ENCODE data around the gene CEP72. TPM values are rescaled to one million over a fixed set of nuclear protein-coding genes. Genes with fewer than 3 reads are reported as not detected.

Gene CEP72
- total RNA-seq, 1 donor from 2014 or later: 7.0 TPM

DNA sequence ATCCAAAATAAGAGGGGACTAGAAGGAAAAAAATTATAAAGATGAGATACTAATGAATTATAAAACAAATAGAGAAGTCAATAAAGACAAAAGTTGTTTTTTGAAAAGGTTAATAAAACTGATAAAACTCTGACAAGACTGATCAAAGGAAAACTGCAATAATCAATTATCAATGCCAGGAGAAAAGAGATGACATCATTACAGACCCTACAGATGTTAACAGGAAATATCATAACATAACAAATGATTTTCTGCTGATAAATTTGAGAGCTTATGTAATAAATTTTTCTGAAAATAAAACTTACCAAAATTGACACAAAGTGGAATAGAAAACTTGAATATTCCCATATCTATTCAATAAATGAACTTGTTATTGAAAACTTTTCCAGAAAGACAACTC is 34.3 kb upstream of the CEP72 start:
- no peaks in the 10 kb centered on the region for H3K36me3 ChIP-seq (ENCODE audit: insufficient read depth, low read length)
- H2AFZ ChIP-seq (ENCODE audit: low read depth, low read length): no peak overlapping the region
- no peak overlapping the region for H3K27ac ChIP-seq (ENCODE audit: low read depth, low read length)
- DNase-seq (ENCODE audit: low read depth) (no peak), FAIRE-seq (no peak)
- peaks cover 5% of the 10 kb centered on the region for H3K9me3 ChIP-seq (ENCODE audit: insufficient read depth, low read depth, low read length)
- H3K4me3 Mint-ChIP-seq (ENCODE audit: unreplicated experiment): no peak overlapping the region
- H3K4me2 ChIP-seq (ENCODE audit: low read length): no peak overlapping the region
- peaks cover 56% of the 10 kb centered on the region for H3K27me3 Mint-ChIP-seq (ENCODE audit: low read depth, unreplicated experiment)
- H3K9me3 Mint-ChIP-seq (ENCODE audit: unreplicated experiment): peaks cover 28% of the 10 kb centered on the region
- H3K27ac Mint-ChIP-seq (ENCODE audit: unreplicated experiment): no peak overlapping the region
- H4K20me1 ChIP-seq (ENCODE audit: insufficient read depth, low read length): no peaks in the 10 kb centered on the region
- H3K27me3 ChIP-seq (ENCODE audit: insufficient read depth, low read length): peaks cover 34% of the 10 kb centered on the region
- TF ChIP-seq EZH2 (IDR thresholded peaks at IDR 0.05; ENCODE audit: insufficient read depth, low read length): no peak
- no peak for TF ChIP-seq CTCF (IDR thresholded peaks at IDR 0.05; ENCODE audit: insufficient read depth, low read depth, low read length)
- no peaks in the 10 kb centered on the region for H3K4me1 Mint-ChIP-seq (ENCODE audit: low read depth, unreplicated experiment)
- H3K9ac ChIP-seq (ENCODE audit: low read length): no peak overlapping the region
- no peak overlapping the region for H3K4me3 ChIP-seq (ENCODE audit: insufficient read depth, low read depth, low read length)
- peaks cover 2% of the 10 kb centered on the region for H3K36me3 Mint-ChIP-seq (ENCODE audit: low read depth, unreplicated experiment)
- no peaks in the 10 kb centered on the region for H3K79me2 ChIP-seq (ENCODE audit: insufficient read depth, low read length)
- no peaks in the 10 kb centered on the region for H3K4me1 ChIP-seq (ENCODE audit: insufficient read depth, low read length)

DNA sequence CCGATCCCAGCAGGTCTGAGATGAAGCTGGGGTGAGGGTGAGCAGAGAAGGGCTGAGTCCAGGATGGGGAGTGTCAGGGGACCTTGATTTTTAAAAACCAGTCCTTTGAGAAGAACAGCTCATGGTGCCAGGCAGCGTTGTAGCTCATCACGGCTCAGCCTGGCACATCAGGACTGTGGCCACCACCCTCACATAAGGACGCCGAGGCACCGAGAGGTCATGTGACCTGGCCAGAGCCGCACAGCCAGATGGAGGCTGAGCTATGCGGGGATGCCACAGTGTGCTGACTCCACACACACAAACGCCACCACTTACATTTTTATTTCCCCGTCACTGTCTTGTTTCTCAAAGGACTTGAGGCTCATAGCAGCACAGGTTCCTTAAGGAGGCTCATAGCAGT is 32.9 kb upstream of the CEP72 start:
- TF ChIP-seq EZH2 (IDR thresholded peaks at IDR 0.05; ENCODE audit: insufficient read depth, low read length): no peak
- TF ChIP-seq CTCF (IDR thresholded peaks at IDR 0.05; ENCODE audit: insufficient read depth, low read depth, low read length): no peak

DNA sequence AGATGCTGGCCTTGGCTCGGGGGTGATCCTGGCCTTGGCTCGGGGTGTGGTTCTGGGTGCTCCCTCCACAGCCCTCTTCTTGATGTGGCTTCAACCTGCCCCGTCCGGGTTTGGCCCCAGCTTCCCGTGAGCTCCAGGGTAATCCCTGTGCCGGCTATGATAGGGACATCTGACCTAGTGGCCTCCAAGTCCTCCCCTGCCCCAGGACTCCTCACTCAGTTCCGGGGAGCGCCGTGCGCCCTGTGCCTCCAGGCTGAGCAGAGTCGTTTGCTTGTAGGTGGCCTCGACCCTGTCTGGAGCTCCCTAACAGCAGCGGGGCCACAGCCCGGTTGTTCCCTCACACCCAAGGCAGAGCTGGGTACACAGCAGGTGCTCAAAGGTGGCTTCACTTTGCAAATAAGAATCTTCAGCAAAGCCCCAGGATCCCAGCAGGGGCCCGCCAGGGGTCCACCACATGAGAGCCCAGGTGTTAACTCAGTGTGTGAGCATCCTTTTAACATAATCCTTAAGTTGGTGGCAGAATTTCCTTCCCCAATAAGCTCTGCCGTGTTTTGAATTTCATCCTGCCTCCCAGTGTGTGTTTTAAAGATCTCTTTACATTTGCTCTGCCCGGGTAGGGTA is 32.3 kb upstream of the CEP72 start:
- H3K27ac ChIP-seq (ENCODE audit: low read depth, low read length): no peak overlapping the region
- H3K36me3 Mint-ChIP-seq (ENCODE audit: low read depth, unreplicated experiment): peaks cover 2% of the 10 kb centered on the region
- peaks cover 30% of the 10 kb centered on the region for H3K27me3 ChIP-seq (ENCODE audit: insufficient read depth, low read length)
- H3K4me3 Mint-ChIP-seq (ENCODE audit: unreplicated experiment): no peak overlapping the region
- TF ChIP-seq EZH2 (IDR thresholded peaks at IDR 0.05; ENCODE audit: insufficient read depth, low read length) (no peak), CTCF (IDR thresholded peaks at IDR 0.05; ENCODE audit: insufficient read depth, low read depth, low read length) (no peak)
- H3K27me3 Mint-ChIP-seq (ENCODE audit: low read depth, unreplicated experiment): peaks cover 55% of the 10 kb centered on the region
- H3K27ac Mint-ChIP-seq (ENCODE audit: unreplicated experiment): no peak overlapping the region
- no peak overlapping the region for H3K4me2 ChIP-seq (ENCODE audit: low read length)
- no peak for DNase-seq (ENCODE audit: low read depth)
- peaks cover 32% of the 10 kb centered on the region for H3K9me3 Mint-ChIP-seq (ENCODE audit: unreplicated experiment)
- H3K79me2 ChIP-seq (ENCODE audit: insufficient read depth, low read length): no peaks in the 10 kb centered on the region
- no peak overlapping the region for H3K9ac ChIP-seq (ENCODE audit: low read length)
- no peak for FAIRE-seq
- H3K4me1 Mint-ChIP-seq (ENCODE audit: low read depth, unreplicated experiment): no peaks in the 10 kb centered on the region
- H2AFZ ChIP-seq (ENCODE audit: low read depth, low read length): no peak overlapping the region
- H3K4me1 ChIP-seq (ENCODE audit: insufficient read depth, low read length): no peaks in the 10 kb centered on the region
- no peak overlapping the region for H3K4me3 ChIP-seq (ENCODE audit: insufficient read depth, low read depth, low read length)
- no peaks in the 10 kb centered on the region for H4K20me1 ChIP-seq (ENCODE audit: insufficient read depth, low read length)
- no peaks in the 10 kb centered on the region for H3K36me3 ChIP-seq (ENCODE audit: insufficient read depth, low read length)
- peaks cover 5% of the 10 kb centered on the region for H3K9me3 ChIP-seq (ENCODE audit: insufficient read depth, low read depth, low read length)

More for the DNA sequence above, 32.9 kb upstream of the CEP72 start:
- Mint-ChIP-seq H3K36me3 (ENCODE audit: low read depth, unreplicated experiment) (peaks cover 2% of the 10 kb centered on the region), H3K4me1 (ENCODE audit: low read depth, unreplicated experiment) (no peaks in the 10 kb centered on the region), H3K27ac (ENCODE audit: unreplicated experiment) (no peak overlapping the region), H3K27me3 (ENCODE audit: low read depth, unreplicated experiment) (peaks cover 56% of the 10 kb centered on the region), H3K9me3 (ENCODE audit: unreplicated experiment) (peaks cover 32% of the 10 kb centered on the region), H3K4me3 (ENCODE audit: unreplicated experiment) (no peak overlapping the region)
- H3K9ac ChIP-seq (ENCODE audit: low read length): no peak overlapping the region
- FAIRE-seq (no peak), DNase-seq (ENCODE audit: low read depth) (no peak)
- no peaks in the 10 kb centered on the region for H4K20me1 ChIP-seq (ENCODE audit: insufficient read depth, low read length)
- no peak overlapping the region for H3K27ac ChIP-seq (ENCODE audit: low read depth, low read length)
- no peak overlapping the region for H3K4me2 ChIP-seq (ENCODE audit: low read length)
- H3K79me2 ChIP-seq (ENCODE audit: insufficient read depth, low read length): no peaks in the 10 kb centered on the region
- no peaks in the 10 kb centered on the region for H3K4me1 ChIP-seq (ENCODE audit: insufficient read depth, low read length)
- peaks cover 30% of the 10 kb centered on the region for H3K27me3 ChIP-seq (ENCODE audit: insufficient read depth, low read length)
- H3K4me3 ChIP-seq (ENCODE audit: insufficient read depth, low read depth, low read length): no peak overlapping the region
- H3K36me3 ChIP-seq (ENCODE audit: insufficient read depth, low read length): no peaks in the 10 kb centered on the region
- H3K9me3 ChIP-seq (ENCODE audit: insufficient read depth, low read depth, low read length): peaks cover 5% of the 10 kb centered on the region
- no peak overlapping the region for H2AFZ ChIP-seq (ENCODE audit: low read depth, low read length)

Data from astrocyte (in vitro differentiated cells and primary cell).